Panc1 (cell line): ENCODE results near the gene UBAC2. TPM values are rescaled to one million over a fixed set of nuclear protein-coding genes. Genes with fewer than 3 reads are reported as not detected.

Experiments used
- ATAC-seq: fragments of 200-7000 bp; cut with Tn5 transposase; 2 replicates; pipeline ENCODE4 v1.9.1; 2020; ENCODE audit warnings: mild to moderate bottlenecking, moderate library complexity
- BruUV-seq: library from RNA; stranded (reverse); fragments of 400-500 nt; replicated peaks from 2 replicates; lab custom pipeline; 2021; lab: Mats Ljungman, UMichigan
- CTCF ChIA-PET: fragments of 300-600 bp; sonication (Branson Sonifier 250); formaldehyde crosslinking; loops from one replicate; lab custom pipeline; 2022; ENCODE audit warnings: antibody characterized with exemption; lab: Charles Lee
- POLR2A ChIA-PET: fragments of 300-600 bp; sonication (Branson Sonifier 250); formaldehyde crosslinking; loops from one replicate; lab custom pipeline; 2022; ENCODE audit warnings: antibody characterized with exemption; lab: Charles Lee
- DNase-seq: peaks from one replicate; pipeline ENCODE4 v3.0.0-alpha.2; 2010; ENCODE audit warnings: low read depth, low spot score
- H3K27ac ChIP-seq: 2 replicates; pipeline ENCODE4 v1.5.1; 2011; ENCODE audit warnings: mild to moderate bottlenecking, low read length, inconsistent platforms
- H3K27me3 ChIP-seq: fragments of 200-500 bp; sonication (Bioruptor generic); 2 replicates; pipeline ENCODE4 v1.6.0; 2014; ENCODE audit warnings: low read length, inconsistent platforms; ENCODE audit not compliant: control insufficient read depth, insufficient read depth
- H3K36me3 ChIP-seq: fragments of 200-500 bp; sonication (Bioruptor generic); 2 replicates; pipeline ENCODE4 v1.5.1; 2014; ENCODE audit warnings: inconsistent platforms, mild to moderate bottlenecking, low read length, moderate library complexity; ENCODE audit not compliant: control insufficient read depth, insufficient read depth
- H3K4me1 ChIP-seq: 2 replicates; pipeline ENCODE4 v1.5.1; 2011; ENCODE audit warnings: inconsistent platforms, mild to moderate bottlenecking, low read length, moderate library complexity; ENCODE audit not compliant: control insufficient read depth, insufficient read depth
- H3K4me3 ChIP-seq, 2 experiments: 2 replicates each; pipeline ENCODE4 v1.5.1; 2011 to 2012; ENCODE audit warnings: low read depth in 2 of 2, low read length in 2 of 2, mild to moderate bottlenecking in 2 of 2, inconsistent platforms in 1 of 2, moderate library complexity in 1 of 2
- H3K9me3 ChIP-seq: fragments of 200-500 bp; sonication (Bioruptor generic); 2 replicates; pipeline ENCODE4 v1.5.1; 2014; ENCODE audit warnings: low read depth, mild to moderate bottlenecking, inconsistent platforms, low read length, moderate library complexity; ENCODE audit not compliant: control insufficient read depth, insufficient read depth
- CTCF ChIP-seq: fragments of 450-650 bp; IDR thresholded peaks from 2 replicates; pipeline ENCODE4 v1.5.1; 2017; ENCODE audit warnings: mild to moderate bottlenecking
- POLR2AphosphoS5 ChIP-seq: IDR thresholded peaks from 2 replicates; pipeline ENCODE4 v1.6.1; 2012; ENCODE audit warnings: mild to moderate bottlenecking, low read depth, low read length, moderate library complexity
- REST ChIP-seq, 2 experiments: IDR thresholded peaks; 2 replicates each; pipeline ENCODE4 v1.6.1; 2011 to 2012; ENCODE audit warnings: low read depth in 2 of 2, control low read depth in 1 of 2, low read length in 1 of 2, mild to moderate bottlenecking in 1 of 2, moderate library complexity in 1 of 2; ENCODE audit not compliant: insufficient read depth in 1 of 2
- SIN3A ChIP-seq: IDR thresholded peaks from 2 replicates; pipeline ENCODE4 v1.6.1; 2012; ENCODE audit warnings: low read depth, mild to moderate bottlenecking, low read length, moderate library complexity, borderline replicate concordance; ENCODE audit not compliant: insufficient read depth
- TCF7L2 ChIP-seq: IDR thresholded peaks from 2 replicates; pipeline ENCODE4 v1.6.1; 2011; ENCODE audit warnings: mild to moderate bottlenecking, low read depth, low read length, inconsistent platforms
- in situ Hi-C: cut with HindIII; loops from 2 replicates; pipeline ENCODE4 v1.10.0; 2016; ENCODE audit warnings: low sequenced_read_pairs, low pct_unique_long_range_greater_than_20kb
- intact Hi-C: fragments of 100-400 bp; cut with micrococcal nuclease; formaldehyde crosslinking; loops from one replicate; pipeline ENCODE4 v1.10.0; 2022; ENCODE audit not compliant: unreplicated experiment
- total RNA-seq: library from RNA; stranded (reverse); gene quantifications from one replicate; pipeline ENCODE4 v1.2.1, GENCODE V29; 2021; ENCODE audit not compliant: unreplicated experiment

Gene UBAC2
- total RNA-seq, 1 experiment from 2014 or later = 40.8 TPM

GRCh38 chr13:99257291-99257690, 56.6 kb downstream of the UBAC2 start:
- BruUV-seq = no TSS peak
- no peak for ATAC-seq
- no peak for DNase-seq
- POLR2A ChIA-PET = no interaction called here
- in situ Hi-C loops = no loop called here
- Histone ChIP-seq H3K27me3 (no peaks in the 10 kb centered on the region), H3K9me3 (no peaks in the 10 kb centered on the region), H3K4me1 (no peaks in the 10 kb centered on the region), H3K4me3 (no peak overlapping the region), H3K27ac (no peak overlapping the region), H3K36me3 (no peaks in the 10 kb centered on the region; the same call in 1 of the 2 replicates)
- TF ChIP-seq POLR2AphosphoS5 (no peak), TCF7L2 (no peak), CTCF (no peak), SIN3A (no peak), REST (IDR thresholded peaks at IDR 0.05; ENCODE audit: insufficient read depth in 1 of 2, low read depth in 2 of 2, low read length in 1 of 2) (no peak)
- CTCF ChIA-PET = no interaction called here
- intact Hi-C loops = no loop called here

- Histone ChIP-seq H3K4me3 (no peak within 1 kb of the TSS), H3K9me3 (no peaks in the 10 kb centered on the region), H3K36me3 (no peaks in the 10 kb centered on the region; the same call in 1 of the 2 replicates), H3K4me1 (no peaks in the 10 kb centered on the region), H3K27me3 (no peaks in the 10 kb centered on the region), H3K27ac (no peak within 1 kb of the TSS)
- no peak for TF ChIP-seq REST (IDR thresholded peaks at IDR 0.05; ENCODE audit: insufficient read depth in 1 of 2, low read depth in 2 of 2, low read length in 1 of 2)
- no peak for TF ChIP-seq CTCF
- no peak for TF ChIP-seq SIN3A
- TF ChIP-seq POLR2AphosphoS5 = no peak
- TF ChIP-seq TCF7L2 = no peak
- no peak for DNase-seq
- ChIA-PET POLR2A (no interaction called here), CTCF (no interaction called here)
- ATAC-seq = no peak
- no TSS peak for BruUV-seq
- intact Hi-C loops (no loop called here), in situ Hi-C loops (no loop called here)
Observed at GRCh38 chr13:99258210-99258860, 57.7 kb downstream of the UBAC2 start, which contains the start of gene GPR18. GPR18 (minus strand) TSS chr13:99258379; CDS start chr13:99255872, 2,507 bp downstream.
